Astrocyte (in vitro differentiated cells and primary cell): ENCODE data around the gene CYP2U1. TPM values are rescaled to one million over a fixed set of nuclear protein-coding genes. Genes with fewer than 3 reads are reported as not detected.
A peak's percentile ranks its signal among the peaks of the same experiment; 100 is the strongest.

Experiments used
- DNase-seq: peaks from one replicate; pipeline ENCODE4 v3.0.0-alpha.2; 2010; ENCODE audit warnings: low read depth
- FAIRE-seq: peaks from 2 replicates; lab custom pipeline; 2011; peaks lifted over from hg19 to GRCh38; lab: Jason Lieb, UNC
- H2AFZ ChIP-seq: 2 replicates; pipeline ENCODE4 v1.6.0; 2012; ENCODE audit warnings: low read depth, low read length, inconsistent platforms
- H3K27ac ChIP-seq: 2 replicates; pipeline ENCODE4 v1.5.1; 2011; ENCODE audit warnings: low read depth, low read length, inconsistent platforms
- H3K27me3 ChIP-seq: 2 replicates; pipeline ENCODE4 v1.6.0; 2011; ENCODE audit warnings: low read length, inconsistent platforms; ENCODE audit not compliant: insufficient read depth
- H3K36me3 ChIP-seq: 2 replicates; pipeline ENCODE4 v1.5.1; 2011; ENCODE audit warnings: low read length, inconsistent platforms; ENCODE audit not compliant: insufficient read depth
- H3K4me1 ChIP-seq: 2 replicates; pipeline ENCODE4 v1.5.1; 2011; ENCODE audit warnings: low read length, inconsistent platforms; ENCODE audit not compliant: insufficient read depth
- H3K4me2 ChIP-seq: 2 replicates; pipeline ENCODE4 v1.6.0; 2012; ENCODE audit warnings: low read length, inconsistent platforms
- H3K4me3 ChIP-seq: 2 replicates; pipeline ENCODE4 v1.5.1; 2011; ENCODE audit warnings: low read depth, mild to moderate bottlenecking, low read length, inconsistent platforms; ENCODE audit not compliant: insufficient read depth
- H3K79me2 ChIP-seq: 2 replicates; pipeline ENCODE4 v1.6.0; 2012; ENCODE audit warnings: mild to moderate bottlenecking, low read length, inconsistent platforms; ENCODE audit not compliant: insufficient read depth
- H3K9ac ChIP-seq: 2 replicates; pipeline ENCODE4 v1.6.0; 2012; ENCODE audit warnings: mild to moderate bottlenecking, low read length, inconsistent platforms
- H3K9me3 ChIP-seq: 2 replicates; pipeline ENCODE4 v1.5.1; 2012; ENCODE audit warnings: low read depth, mild to moderate bottlenecking, low read length, inconsistent platforms; ENCODE audit not compliant: insufficient read depth
- H4K20me1 ChIP-seq: 2 replicates; pipeline ENCODE4 v1.6.0; 2012; ENCODE audit warnings: low read length, inconsistent platforms; ENCODE audit not compliant: insufficient read depth
- H3K27ac Mint-ChIP-seq: one replicate; pipeline ENCODE4 v1.8.0; 2021; ENCODE audit warnings: mild to moderate bottlenecking, mixed read lengths; ENCODE audit not compliant: unreplicated experiment
- H3K27me3 Mint-ChIP-seq: one replicate; pipeline ENCODE4 v1.8.0; 2021; ENCODE audit warnings: low read depth, mixed read lengths; ENCODE audit not compliant: unreplicated experiment
- H3K36me3 Mint-ChIP-seq: one replicate; pipeline ENCODE4 v1.8.0; 2021; ENCODE audit warnings: low read depth, mixed read lengths; ENCODE audit not compliant: unreplicated experiment
- H3K4me1 Mint-ChIP-seq: one replicate; pipeline ENCODE4 v1.8.0; 2021; ENCODE audit warnings: low read depth, mixed read lengths; ENCODE audit not compliant: unreplicated experiment
- H3K4me3 Mint-ChIP-seq: one replicate; pipeline ENCODE4 v1.8.0; 2021; ENCODE audit warnings: mild to moderate bottlenecking, moderate library complexity, mixed read lengths; ENCODE audit not compliant: unreplicated experiment
- H3K9me3 Mint-ChIP-seq: one replicate; pipeline ENCODE4 v1.8.0; 2021; ENCODE audit warnings: mild to moderate bottlenecking, mixed read lengths; ENCODE audit not compliant: unreplicated experiment
- CTCF ChIP-seq: IDR thresholded peaks from 2 replicates; pipeline ENCODE4 v1.5.1; 2011; ENCODE audit warnings: low read depth, mild to moderate bottlenecking, inconsistent platforms, low read length, moderate library complexity; ENCODE audit not compliant: insufficient read depth
- EZH2 ChIP-seq: IDR thresholded peaks from 2 replicates; pipeline ENCODE4 v1.6.1; 2012; ENCODE audit warnings: mild to moderate bottlenecking, low read length, inconsistent platforms; ENCODE audit not compliant: insufficient read depth
- total RNA-seq: library from RNA; stranded (reverse); gene quantifications from 2 replicates; pipeline ENCODE4 v1.2.1, GENCODE V29; 2021

Gene CYP2U1
- total RNA-seq, 1 donor from 2014 or later, result 7.6 TPM

- no peak overlapping the region for H2AFZ ChIP-seq
Observed at GRCh38 chr4:107893171-107894137, 37.9 kb upstream of the CYP2U1 start.

GRCh38 chr4:107894138-107894603 is 37.2 kb upstream of the CYP2U1 start:
- Histone ChIP-seq H3K4me3 (no peak overlapping the region), H3K27me3 (peaks cover 8% of the 10 kb centered on the region), H3K4me2 (no peak overlapping the region), H3K9ac (no peak overlapping the region), H3K27ac (no peak overlapping the region), H3K9me3 (no peaks in the 10 kb centered on the region), H2AFZ (no peak overlapping the region), H4K20me1 (peaks cover 4% of the 10 kb centered on the region), H3K36me3 (no peaks in the 10 kb centered on the region), H3K79me2 (no peaks in the 10 kb centered on the region), H3K4me1 (peaks cover 14% of the 10 kb centered on the region)
- no peak for TF ChIP-seq CTCF
- TF ChIP-seq EZH2, result no peak
- FAIRE-seq (no peak), DNase-seq (no peak)
- Mint-ChIP-seq H3K27ac (peak overlapping the region; percentile 60), H3K36me3 (peaks cover 8% of the 10 kb centered on the region), H3K4me3 (no peak overlapping the region), H3K4me1 (peaks cover 27% of the 10 kb centered on the region), H3K27me3 (no peaks in the 10 kb centered on the region), H3K9me3 (peaks cover 3% of the 10 kb centered on the region)

More at GRCh38 chr4:107893171-107894137, 37.9 kb upstream of the CYP2U1 start:
- TF ChIP-seq EZH2, result no peak
- peaks cover 27% of the 10 kb centered on the region for H3K4me1 Mint-ChIP-seq
- H3K9me3 Mint-ChIP-seq, result peaks cover 3% of the 10 kb centered on the region
- H3K9ac ChIP-seq, result no peak overlapping the region
- no peak overlapping the region for H3K4me3 ChIP-seq
- no peaks in the 10 kb centered on the region for H3K79me2 ChIP-seq
- no peak overlapping the region for H3K27ac ChIP-seq
- DNase-seq (no peak), FAIRE-seq (no peak)
- no peaks in the 10 kb centered on the region for H3K27me3 Mint-ChIP-seq
- no peaks in the 10 kb centered on the region for H3K9me3 ChIP-seq
- peaks cover 14% of the 10 kb centered on the region for H3K4me1 ChIP-seq
- no peak overlapping the region for H3K4me2 ChIP-seq
- H3K27me3 ChIP-seq, result peaks cover 1% of the 10 kb centered on the region
- no peaks in the 10 kb centered on the region for H3K36me3 ChIP-seq
- H3K36me3 Mint-ChIP-seq, result peaks cover 6% of the 10 kb centered on the region
- no peaks in the 10 kb centered on the region for H4K20me1 ChIP-seq
- H3K4me3 Mint-ChIP-seq, result no peak overlapping the region
- H3K27ac Mint-ChIP-seq, result peak overlapping the region; percentile 60

GRCh38 chr4:107896158-107896645 is 35.1 kb upstream of the CYP2U1 start:
- peak overlapping the region; percentile 43 for H3K4me3 ChIP-seq
- no peaks in the 10 kb centered on the region for H3K36me3 ChIP-seq
- no peak for TF ChIP-seq EZH2
- TF ChIP-seq CTCF, result no peak
- FAIRE-seq (peak; percentile 100), DNase-seq (peak; percentile 100)
- H3K4me1 ChIP-seq, result peaks cover 14% of the 10 kb centered on the region
- H3K4me2 ChIP-seq, result peak overlapping the region; percentile 77
- peak overlapping the region; percentile 77 for H3K27ac ChIP-seq
- peaks cover 3% of the 10 kb centered on the region for H3K9me3 Mint-ChIP-seq
- no peak overlapping the region for H2AFZ ChIP-seq
- H3K79me2 ChIP-seq, result no peaks in the 10 kb centered on the region
- no peaks in the 10 kb centered on the region for H3K27me3 Mint-ChIP-seq
- peak overlapping the region; percentile 52 for H3K9ac ChIP-seq
- H3K9me3 ChIP-seq, result no peaks in the 10 kb centered on the region
- H3K27ac Mint-ChIP-seq, result peak overlapping the region; percentile 93
- peaks cover 4% of the 10 kb centered on the region for H4K20me1 ChIP-seq
- peaks cover 16% of the 10 kb centered on the region for H3K36me3 Mint-ChIP-seq
- H3K4me1 Mint-ChIP-seq, result peaks cover 27% of the 10 kb centered on the region
- H3K4me3 Mint-ChIP-seq, result peak overlapping the region; percentile 42
- peaks cover 23% of the 10 kb centered on the region for H3K27me3 ChIP-seq
